Glutamatergic neuron (in vitro differentiated cells): ENCODE data around the gene TGFB1. TPM values are rescaled to one million over a fixed set of nuclear protein-coding genes. Genes with fewer than 3 reads are reported as not detected.

Source experiments
- DNase-seq: peaks from one replicate; pipeline ENCODE4 v3.0.0; 2022
- H3K27ac Mint-ChIP-seq: one replicate; pipeline ENCODE4 v1.8.0; 2020; ENCODE audit warnings: mild to moderate bottlenecking, mixed read lengths, inconsistent platforms; ENCODE audit not compliant: unreplicated experiment
- H3K27me3 Mint-ChIP-seq: one replicate; pipeline ENCODE4 v1.8.0; 2020; ENCODE audit warnings: mild to moderate bottlenecking, moderate library complexity, mixed read lengths, inconsistent platforms; ENCODE audit not compliant: unreplicated experiment
- H3K36me3 Mint-ChIP-seq: one replicate; pipeline ENCODE4 v1.8.0; 2020; ENCODE audit warnings: mild to moderate bottlenecking, mixed read lengths, inconsistent platforms; ENCODE audit not compliant: unreplicated experiment
- H3K4me1 Mint-ChIP-seq: one replicate; pipeline ENCODE4 v1.8.0; 2020; ENCODE audit warnings: mild to moderate bottlenecking, low read depth, mixed read lengths, inconsistent platforms; ENCODE audit not compliant: unreplicated experiment
- H3K4me3 Mint-ChIP-seq: one replicate; pipeline ENCODE4 v1.8.0; 2020; ENCODE audit warnings: mild to moderate bottlenecking, mixed read lengths, inconsistent platforms; ENCODE audit not compliant: unreplicated experiment
- H3K9me3 Mint-ChIP-seq: one replicate; pipeline ENCODE4 v1.8.0; 2020; ENCODE audit warnings: mild to moderate bottlenecking, moderate library complexity, mixed read lengths, inconsistent platforms; ENCODE audit not compliant: unreplicated experiment
- CTCF ChIP-seq: fragments of 200-600 bp; sonication (generic); IDR thresholded peaks from one replicate; pipeline ENCODE4 v1.5.0; 2021; ENCODE audit not compliant: partially characterized antibody, unreplicated experiment
- total RNA-seq: library from RNA; stranded (reverse); fragmentation: NEBNext Ultra II Directional; extraction: Animal tissue kit (Norgen Biotek cat#: 25700); gene quantifications from one replicate; pipeline ENCODE4 v1.2.1, GENCODE V29; 2021; ENCODE audit not compliant: unreplicated experiment

TGFB1 gene
- total RNA-seq, 1 donor from 2014 or later: 26.0 TPM

DNA sequence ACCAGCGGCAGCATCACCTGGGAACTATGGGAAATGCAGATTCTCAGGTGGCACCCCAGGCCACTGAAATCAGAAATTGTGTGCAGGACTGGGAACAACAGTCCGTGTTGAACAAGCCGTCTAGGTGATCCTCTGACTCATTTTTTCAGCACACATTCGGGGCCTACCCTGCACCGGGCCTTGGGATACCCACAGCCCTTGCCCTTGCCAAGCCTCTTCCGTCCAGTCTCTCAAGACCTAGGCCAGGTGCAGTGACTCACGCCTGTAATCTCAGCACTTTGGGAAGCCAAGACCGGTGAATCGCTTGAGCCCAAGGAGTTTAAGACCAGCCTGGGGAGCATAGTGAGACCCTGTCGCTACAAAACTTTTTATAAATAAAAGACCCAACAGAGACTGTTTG lies 18.3 kb downstream of the TGFB1 start:
- Mint-ChIP-seq H3K27ac (no peak overlapping the region), H3K4me1 (peaks cover 4% of the 10 kb centered on the region), H3K36me3 (no peaks in the 10 kb centered on the region), H3K4me3 (no peak overlapping the region), H3K9me3 (peaks cover 3% of the 10 kb centered on the region), H3K27me3 (peaks cover 6% of the 10 kb centered on the region)
- no peak for TF ChIP-seq CTCF
- DNase-seq: no peak

DNA sequence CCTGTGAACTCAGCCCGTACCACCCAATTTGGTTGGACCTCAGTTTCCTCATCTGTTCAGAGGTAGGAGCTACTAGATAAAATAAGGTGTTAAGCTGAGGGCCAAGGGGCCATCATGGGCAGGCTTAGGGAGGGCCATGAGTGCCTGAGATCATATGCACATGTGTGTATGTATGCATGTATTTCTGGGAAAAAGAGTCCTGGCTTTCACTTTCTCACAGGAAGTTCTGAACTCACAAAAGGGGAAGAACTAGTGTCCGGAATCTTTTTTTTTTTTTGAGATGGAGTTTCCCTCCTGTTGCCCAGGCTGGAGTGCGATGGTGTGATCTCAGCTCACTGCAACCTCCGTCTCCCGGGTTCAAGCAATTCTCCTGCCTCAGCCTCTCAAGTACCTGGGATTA lies 18.9 kb downstream of the TGFB1 start:
- H3K4me1 Mint-ChIP-seq: peaks cover 5% of the 10 kb centered on the region
- peaks cover 8% of the 10 kb centered on the region for H3K27me3 Mint-ChIP-seq
- no peak overlapping the region for H3K4me3 Mint-ChIP-seq
- TF ChIP-seq CTCF: no peak
- peaks cover 3% of the 10 kb centered on the region for H3K9me3 Mint-ChIP-seq
- no peaks in the 10 kb centered on the region for H3K36me3 Mint-ChIP-seq
- no peak for DNase-seq
- H3K27ac Mint-ChIP-seq: no peak overlapping the region

GRCh38 chr19:41332468-41332867 lies 21.3 kb downstream of the TGFB1 start:
- peaks cover 16% of the 10 kb centered on the region for H3K27me3 Mint-ChIP-seq
- DNase-seq: no peak
- H3K36me3 Mint-ChIP-seq: no peaks in the 10 kb centered on the region
- H3K27ac Mint-ChIP-seq: no peak overlapping the region
- H3K4me1 Mint-ChIP-seq: peaks cover 20% of the 10 kb centered on the region
- TF ChIP-seq CTCF: no peak
- peaks cover 8% of the 10 kb centered on the region for H3K9me3 Mint-ChIP-seq
- no peak overlapping the region for H3K4me3 Mint-ChIP-seq

- peaks cover 18% of the 10 kb centered on the region for H3K27me3 Mint-ChIP-seq
- H3K36me3 Mint-ChIP-seq: no peaks in the 10 kb centered on the region
- H3K4me3 Mint-ChIP-seq: peak overlapping the region; percentile 70
- no peak for DNase-seq
- peaks cover 22% of the 10 kb centered on the region for H3K4me1 Mint-ChIP-seq
- peaks cover 9% of the 10 kb centered on the region for H3K9me3 Mint-ChIP-seq
- H3K27ac Mint-ChIP-seq: peak overlapping the region; percentile 19
- no peak for TF ChIP-seq CTCF
Observed at GRCh38 chr19:41332000-41332399, 21.7 kb downstream of the TGFB1 start.

GRCh38 chr19:41330946-41331678 lies 22.6 kb downstream of the TGFB1 start:
- Mint-ChIP-seq H3K9me3 (peaks cover 16% of the 10 kb centered on the region), H3K4me3 (peak overlapping the region; percentile 70), H3K27ac (peak overlapping the region; percentile 72), H3K36me3 (no peaks in the 10 kb centered on the region), H3K27me3 (peaks cover 25% of the 10 kb centered on the region), H3K4me1 (peaks cover 29% of the 10 kb centered on the region)
- DNase-seq: peak; percentile 51
- TF ChIP-seq CTCF: no peak
